ENCODE measurements around the gene GPRASP2. TPM values are rescaled to one million over a fixed set of nuclear protein-coding genes. Genes with fewer than 3 reads are reported as not detected.
"Not testable (repeated sequence)": the region's sequence is repeated elsewhere in the genome, so short reads cannot be mapped to it uniquely, and the experiment has no call there.

Gene GPRASP2
- polyA plus RNA-seq, 1 donor: 19.3 TPM

DNA sequence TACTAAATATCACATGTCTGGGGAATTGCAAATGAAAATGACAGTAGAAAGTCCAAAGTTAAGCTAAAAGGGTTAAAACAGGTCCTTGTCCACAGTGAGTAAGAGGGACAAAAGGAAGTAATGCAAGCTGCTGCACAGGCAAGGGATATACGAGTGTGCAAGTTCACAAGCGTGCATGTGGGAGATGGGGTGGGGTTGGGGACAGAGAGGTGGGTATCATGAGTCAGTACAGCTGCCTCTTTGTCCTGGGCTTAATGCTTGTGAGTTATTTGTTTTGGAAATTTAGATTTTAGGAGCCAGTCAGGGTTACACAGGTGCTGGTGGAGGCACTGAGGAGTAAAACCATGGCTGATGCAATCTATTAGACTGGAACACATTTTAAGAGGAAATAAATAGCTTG lies 3.3 kb upstream of the GPRASP2 start:
- peaks cover 6% of the 10 kb centered on the region for H3K27me3 ChIP-seq (ENCODE audit: control insufficient read depth, insufficient read depth, low read length)
- peaks cover 2% of the 10 kb centered on the region for H3K4me1 ChIP-seq (ENCODE audit: control insufficient read depth, insufficient read depth, low read length)
- H3K4me3 ChIP-seq (ENCODE audit: low read length): no peak overlapping the region
- no peak for DNase-seq
- no peaks in the 10 kb centered on the region for H3K9me3 ChIP-seq (ENCODE audit: control insufficient read depth, low read depth, low read length)
- H3K36me3 ChIP-seq (ENCODE audit: control insufficient read depth, insufficient read depth, low read length): no peaks in the 10 kb centered on the region
- H3K27ac ChIP-seq (ENCODE audit: low read length): no peak overlapping the region
- no CpG with 5 or more reads among the region's 2 CpGs for WGBS (ENCODE audit: insufficient coverage, low lambda C conversion rate)

DNA sequence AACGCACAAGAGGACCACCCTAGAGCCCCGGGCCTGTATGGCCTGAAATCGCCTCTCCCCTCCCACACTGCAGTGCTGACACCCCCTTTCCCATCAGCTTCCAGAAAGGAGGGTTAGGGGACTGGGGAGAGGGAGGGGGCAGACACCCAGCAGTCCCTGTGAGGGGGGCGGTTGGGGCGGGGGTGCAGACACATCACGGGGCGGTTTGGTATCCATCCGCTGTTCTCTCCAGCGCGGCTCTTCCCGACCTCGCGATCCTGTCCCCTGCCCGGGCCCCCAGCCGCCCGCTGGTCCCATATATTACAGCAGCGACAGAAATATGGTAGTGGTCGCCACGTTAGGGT lies 404 bp upstream of the GPRASP2 start:
- H3K4me3 ChIP-seq (ENCODE audit: low read length): peak overlapping the region; percentile 85
- peaks cover 2% of the 10 kb centered on the region for H3K4me1 ChIP-seq (ENCODE audit: control insufficient read depth, insufficient read depth, low read length)
- H3K27ac ChIP-seq (ENCODE audit: low read length): no peak overlapping the region
- peaks cover 6% of the 10 kb centered on the region for H3K27me3 ChIP-seq (ENCODE audit: control insufficient read depth, insufficient read depth, low read length)
- no CpG with 5 or more reads among the region's 19 CpGs for WGBS (ENCODE audit: insufficient coverage, low lambda C conversion rate)
- no peaks in the 10 kb centered on the region for H3K9me3 ChIP-seq (ENCODE audit: control insufficient read depth, low read depth, low read length)
- no peak for DNase-seq
- H3K36me3 ChIP-seq (ENCODE audit: control insufficient read depth, insufficient read depth, low read length): no peaks in the 10 kb centered on the region

DNA sequence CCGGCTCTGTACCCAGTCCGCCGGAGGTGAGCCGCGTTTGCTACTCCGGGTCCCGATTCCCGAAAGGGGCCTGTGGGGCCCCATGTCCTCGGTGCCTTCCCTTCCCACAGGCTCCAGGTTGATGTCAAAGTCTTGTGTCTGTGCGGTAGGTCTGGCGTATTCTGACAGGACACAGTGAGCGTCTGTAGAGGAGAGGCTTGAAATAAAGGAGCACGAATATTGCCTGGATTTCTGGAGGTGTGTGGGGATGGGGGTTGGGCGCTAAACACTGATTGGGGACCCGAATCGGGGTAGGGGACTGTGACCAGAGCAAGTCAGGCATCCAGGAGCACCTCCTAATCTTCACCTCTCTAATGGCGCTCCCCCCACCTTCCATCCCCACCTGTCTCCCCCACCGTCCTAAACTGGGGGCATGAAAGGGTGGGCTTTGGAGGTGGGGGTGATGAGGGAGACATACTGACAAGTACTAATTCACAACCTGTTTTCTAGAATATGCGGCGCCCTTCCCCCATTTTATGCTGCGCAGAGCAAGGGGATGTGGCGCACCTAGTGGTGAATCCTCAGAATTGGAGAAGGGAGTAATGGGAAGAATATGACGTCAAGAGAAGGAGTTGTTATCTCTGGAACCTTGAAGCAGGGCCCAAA lies 855 bp downstream of the GPRASP2 start:
- Histone ChIP-seq H3K4me3 (ENCODE audit: low read length) (peak overlapping the region; percentile 85), H3K36me3 (ENCODE audit: control insufficient read depth, insufficient read depth, low read length) (no peaks in the 10 kb centered on the region), H3K9me3 (ENCODE audit: control insufficient read depth, low read depth, low read length) (no peaks in the 10 kb centered on the region), H3K27ac (ENCODE audit: low read length) (peak overlapping the region; percentile 71), H3K4me1 (ENCODE audit: control insufficient read depth, insufficient read depth, low read length) (peaks cover 2% of the 10 kb centered on the region), H3K27me3 (ENCODE audit: control insufficient read depth, insufficient read depth, low read length) (peaks cover 6% of the 10 kb centered on the region)
- WGBS (ENCODE audit: insufficient coverage, low lambda C conversion rate): no CpG with 5 or more reads among the region's 23 CpGs
- DNase-seq: peak; percentile 54 to 76

DNA sequence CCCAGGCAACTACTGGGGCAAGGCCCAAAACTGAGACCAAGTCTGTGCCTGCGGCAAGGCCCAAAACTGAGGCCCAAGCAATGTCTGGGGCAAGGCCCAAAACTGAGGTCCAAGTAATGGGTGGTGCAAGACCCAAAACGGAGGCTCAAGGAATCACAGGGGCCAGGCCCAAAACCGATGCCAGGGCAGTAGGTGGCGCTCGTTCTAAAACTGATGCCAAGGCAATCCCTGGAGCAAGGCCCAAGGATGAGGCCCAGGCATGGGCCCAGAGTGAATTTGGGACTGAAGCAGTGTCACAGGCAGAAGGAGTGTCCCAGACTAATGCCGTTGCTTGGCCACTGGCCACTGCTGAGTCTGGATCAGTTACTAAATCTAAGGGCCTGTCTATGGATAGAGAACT lies 2.7 kb downstream of the GPRASP2 start:
- H3K4me1 ChIP-seq (ENCODE audit: control insufficient read depth, insufficient read depth, low read length): peaks cover 2% of the 10 kb centered on the region
- H3K27ac ChIP-seq (ENCODE audit: low read length): no peak overlapping the region
- no CpG with 5 or more reads among the region's 6 CpGs for WGBS (ENCODE audit: insufficient coverage, low lambda C conversion rate)
- no peaks in the 10 kb centered on the region for H3K36me3 ChIP-seq (ENCODE audit: control insufficient read depth, insufficient read depth, low read length)
- H3K27me3 ChIP-seq (ENCODE audit: control insufficient read depth, insufficient read depth, low read length): peaks cover 6% of the 10 kb centered on the region
- H3K9me3 ChIP-seq (ENCODE audit: control insufficient read depth, low read depth, low read length): no peaks in the 10 kb centered on the region
- no peak overlapping the region for H3K4me3 ChIP-seq (ENCODE audit: low read length)
- DNase-seq: no peak

DNA sequence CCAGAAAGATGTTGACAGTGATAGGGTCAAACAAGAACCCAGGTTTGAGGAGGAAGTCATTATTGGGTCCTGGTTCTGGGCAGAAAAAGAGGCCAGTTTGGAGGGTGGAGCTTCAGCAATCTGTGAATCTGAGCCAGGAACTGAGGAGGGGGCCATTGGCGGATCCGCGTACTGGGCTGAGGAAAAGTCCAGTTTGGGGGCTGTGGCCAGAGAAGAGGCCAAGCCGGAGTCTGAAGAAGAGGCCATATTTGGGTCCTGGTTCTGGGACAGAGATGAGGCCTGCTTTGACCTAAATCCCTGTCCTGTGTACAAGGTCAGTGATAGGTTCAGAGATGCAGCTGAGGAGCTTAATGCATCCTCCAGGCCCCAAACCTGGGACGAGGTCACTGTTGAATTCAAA lies 3.7 kb downstream of the GPRASP2 start:
- H3K27ac ChIP-seq (ENCODE audit: low read length): no peak overlapping the region
- no peaks in the 10 kb centered on the region for H3K36me3 ChIP-seq (ENCODE audit: control insufficient read depth, insufficient read depth, low read length)
- H3K27me3 ChIP-seq (ENCODE audit: control insufficient read depth, insufficient read depth, low read length): peaks cover 6% of the 10 kb centered on the region
- peaks cover 2% of the 10 kb centered on the region for H3K4me1 ChIP-seq (ENCODE audit: control insufficient read depth, insufficient read depth, low read length)
- no CpG with 5 or more reads among the region's 5 CpGs for WGBS (ENCODE audit: insufficient coverage, low lambda C conversion rate)
- no peaks in the 10 kb centered on the region for H3K9me3 ChIP-seq (ENCODE audit: control insufficient read depth, low read depth, low read length)
- DNase-seq: no peak
- no peak overlapping the region for H3K4me3 ChIP-seq (ENCODE audit: low read length)

DNA sequence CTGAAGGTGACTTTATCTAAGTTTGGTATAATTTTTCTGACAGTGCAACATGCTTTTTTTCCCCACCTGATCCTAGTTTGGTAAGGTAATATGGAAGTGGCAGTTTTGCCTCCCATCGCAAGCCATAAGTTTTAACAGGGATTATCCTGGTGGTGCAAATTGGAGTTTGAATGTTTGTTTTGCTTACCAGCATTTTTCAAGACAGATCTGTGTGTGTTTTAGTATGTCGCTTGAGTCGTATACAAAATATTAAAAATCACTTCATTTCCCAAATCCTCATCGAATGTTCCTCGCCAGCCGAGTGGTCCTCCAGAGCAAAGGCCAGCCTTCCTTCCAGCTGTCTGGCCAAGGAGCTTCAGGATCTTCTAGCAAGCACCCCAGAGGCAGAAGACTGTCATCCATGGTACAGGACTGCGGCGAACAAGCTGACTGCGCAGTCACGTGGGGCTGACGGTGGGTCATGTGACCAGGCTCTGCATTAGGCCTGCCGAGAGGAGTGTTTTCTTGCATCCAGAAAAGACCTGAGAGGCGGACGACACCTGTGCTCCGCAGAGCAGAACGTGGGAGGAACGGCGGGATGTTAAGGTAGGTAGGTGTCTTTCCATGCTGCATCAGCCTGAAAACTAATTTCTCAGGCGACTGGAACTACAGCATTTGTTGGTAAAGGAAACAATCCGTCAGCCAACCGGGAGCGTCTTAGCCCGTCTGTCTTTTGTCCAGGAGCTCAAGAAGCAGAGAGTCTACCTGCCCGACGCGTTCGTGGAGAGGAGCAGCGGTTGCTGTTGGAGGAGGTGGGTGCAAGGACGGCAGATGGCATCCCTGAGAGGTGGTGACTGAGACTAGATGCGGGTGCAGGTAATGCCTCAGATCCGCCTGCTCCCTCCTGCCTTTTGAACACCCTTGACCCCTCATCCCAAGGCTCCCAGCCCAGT lies 8.3 kb downstream of the GPRASP2 start, which contains the start of gene GPRASP3:
TSS of gene GPRASP3 (plus strand) at position 507 of the 932 bp plus-strand sequence. CDS start 28,253 bp downstream, outside the sequence.
- Histone ChIP-seq H3K36me3 (ENCODE audit: control insufficient read depth, insufficient read depth, low read length) (no peaks in the 10 kb centered on the region), H3K27me3 (ENCODE audit: control insufficient read depth, insufficient read depth, low read length) (no peaks in the 10 kb centered on the region), H3K9me3 (ENCODE audit: control insufficient read depth, low read depth, low read length) (no peaks in the 10 kb centered on the region), H3K27ac (ENCODE audit: low read length) (peak within 1 kb of the TSS; percentile 51), H3K4me3 (ENCODE audit: low read length) (peak within 1 kb of the TSS; percentile 59), H3K4me1 (ENCODE audit: control insufficient read depth, insufficient read depth, low read length) (no peaks in the 10 kb centered on the region)
- WGBS (ENCODE audit: insufficient coverage, low lambda C conversion rate): no CpG with 5 or more reads among the region's 31 CpGs
- DNase-seq: peak; percentile 75 to 83

DNA sequence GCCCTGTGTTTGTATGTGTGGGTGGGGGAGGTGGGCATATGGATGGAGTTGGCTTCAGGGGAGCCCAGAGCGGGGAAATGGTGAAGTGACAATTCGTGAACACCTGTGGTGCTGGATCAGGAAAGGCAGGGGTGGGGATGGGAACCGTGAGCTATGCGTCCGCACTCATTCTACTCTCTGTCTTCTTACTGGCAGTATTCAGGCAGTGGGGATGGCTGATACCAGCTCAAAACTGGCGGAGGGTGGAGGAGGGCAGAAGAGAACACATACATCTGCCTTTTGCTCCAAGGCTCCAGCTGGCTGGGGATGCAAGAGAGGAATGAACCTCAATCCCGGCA lies 8.9 kb downstream of the GPRASP2 start:
- not testable (repeated sequence) for H3K27me3 ChIP-seq (ENCODE audit: control insufficient read depth, insufficient read depth, low read length); H3K9me3 ChIP-seq (ENCODE audit: control insufficient read depth, low read depth, low read length); H3K36me3 ChIP-seq (ENCODE audit: control insufficient read depth, insufficient read depth, low read length); H3K4me1 ChIP-seq (ENCODE audit: control insufficient read depth, insufficient read depth, low read length); H3K27ac ChIP-seq (ENCODE audit: low read length); DNase-seq
- WGBS (ENCODE audit: insufficient coverage, low lambda C conversion rate): no CpG with 5 or more reads among the region's 7 CpGs
- H3K4me3 ChIP-seq (ENCODE audit: low read length): peak overlapping the region; percentile 59

DNA sequence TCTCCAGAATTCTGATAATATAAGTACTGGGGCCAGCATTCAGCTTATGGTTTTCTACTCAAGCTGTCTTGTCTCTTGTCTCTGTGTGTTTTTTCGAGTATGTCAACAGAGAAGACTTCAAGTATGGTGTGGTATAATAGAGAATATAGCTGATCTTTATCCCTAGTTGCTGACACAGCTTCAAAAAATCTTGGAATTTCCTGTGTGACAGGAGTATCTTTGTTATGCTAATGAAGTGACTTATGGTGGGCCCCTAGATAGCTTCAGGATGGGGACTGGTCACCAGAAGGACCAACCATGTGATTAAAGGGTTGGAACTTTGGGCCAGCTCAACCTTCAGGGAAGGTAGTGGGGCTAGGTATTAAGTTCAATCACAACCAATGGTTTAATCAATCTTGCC lies 11.2 kb downstream of the GPRASP2 start:
- Histone ChIP-seq H3K36me3 (ENCODE audit: control insufficient read depth, insufficient read depth, low read length) (no peaks in the 10 kb centered on the region), H3K27ac (ENCODE audit: low read length) (no peak overlapping the region), H3K4me3 (ENCODE audit: low read length) (no peak overlapping the region), H3K4me1 (ENCODE audit: control insufficient read depth, insufficient read depth, low read length) (peaks cover 5% of the 10 kb centered on the region), H3K9me3 (ENCODE audit: control insufficient read depth, low read depth, low read length) (no peaks in the 10 kb centered on the region), H3K27me3 (ENCODE audit: control insufficient read depth, insufficient read depth, low read length) (no peaks in the 10 kb centered on the region)
- DNase-seq: no peak
- no CpG with 5 or more reads among the region's 1 CpG for WGBS (ENCODE audit: insufficient coverage, low lambda C conversion rate)

DNA sequence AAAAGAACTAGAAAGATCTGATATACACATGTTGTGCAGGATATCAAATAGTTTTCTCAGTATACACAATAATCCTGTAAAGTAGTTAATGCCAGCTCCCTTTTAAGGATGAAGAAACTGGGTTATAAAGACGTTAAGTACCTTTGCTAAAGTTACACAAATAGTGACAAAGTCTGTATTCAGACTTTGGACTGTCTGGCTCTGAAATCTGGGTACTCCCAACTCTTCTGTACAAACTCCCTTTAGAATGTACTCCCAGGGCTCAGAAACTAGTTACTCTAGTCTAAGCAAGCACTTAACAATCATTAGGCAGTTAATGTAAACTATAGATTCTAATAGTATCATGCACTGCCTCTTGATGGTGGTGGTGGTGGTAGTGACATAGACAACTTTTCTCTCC lies 15.5 kb downstream of the GPRASP2 start:
- Histone ChIP-seq H3K36me3 (ENCODE audit: control insufficient read depth, insufficient read depth, low read length) (no peaks in the 10 kb centered on the region), H3K27ac (ENCODE audit: low read length) (no peak overlapping the region), H3K4me1 (ENCODE audit: control insufficient read depth, insufficient read depth, low read length) (peaks cover 5% of the 10 kb centered on the region), H3K27me3 (ENCODE audit: control insufficient read depth, insufficient read depth, low read length) (no peaks in the 10 kb centered on the region), H3K9me3 (ENCODE audit: control insufficient read depth, low read depth, low read length) (no peaks in the 10 kb centered on the region), H3K4me3 (ENCODE audit: low read length) (no peak overlapping the region)
- WGBS (ENCODE audit: insufficient coverage, low lambda C conversion rate): no CpG with 5 or more reads among the region's 1 CpG
- peak in 1 of 2 donors; percentile 21 for DNase-seq

DNA sequence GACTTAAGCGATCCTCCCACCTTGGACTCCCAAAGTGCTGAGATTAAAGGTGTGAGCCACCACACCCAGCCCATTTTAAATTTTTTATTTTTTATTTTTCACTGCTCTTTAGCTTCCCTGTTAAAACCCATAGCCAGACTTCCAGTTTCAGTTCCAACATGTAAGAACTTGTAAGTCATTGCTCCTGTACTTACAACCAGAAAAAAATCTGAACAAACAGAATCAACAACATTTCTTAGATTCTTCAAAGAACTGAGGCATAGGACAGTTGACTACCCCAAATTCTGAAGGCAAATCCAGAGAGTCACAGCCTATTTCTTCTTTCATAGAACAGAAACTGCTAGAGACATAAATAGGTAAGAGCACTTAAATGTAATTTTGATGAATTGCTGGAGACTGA lies 16.4 kb downstream of the GPRASP2 start:
- H3K27me3 ChIP-seq (ENCODE audit: control insufficient read depth, insufficient read depth, low read length): no peaks in the 10 kb centered on the region
- WGBS (ENCODE audit: insufficient coverage, low lambda C conversion rate): no CpG with 5 or more reads among the region's 1 CpG

More for the DNA sequence above, 16.4 kb downstream of the GPRASP2 start:
- no peak for DNase-seq
- Histone ChIP-seq H3K36me3 (ENCODE audit: control insufficient read depth, insufficient read depth, low read length) (no peaks in the 10 kb centered on the region), H3K4me1 (ENCODE audit: control insufficient read depth, insufficient read depth, low read length) (peaks cover 5% of the 10 kb centered on the region), H3K27ac (ENCODE audit: low read length) (no peak overlapping the region), H3K4me3 (ENCODE audit: low read length) (no peak overlapping the region), H3K9me3 (ENCODE audit: control insufficient read depth, low read depth, low read length) (no peaks in the 10 kb centered on the region)

All from large intestine (tissue), 3 donors.